NT2/D1 (cell line): Measurements from ENCODE around the gene TNFRSF25.

Experiments used
- DNase-seq: peaks from one replicate; pipeline ENCODE4 v3.0.0-alpha.2; 2011; ENCODE audit warnings: low read depth, low spot score
- H3K27me3 ChIP-seq: 2 replicates; pipeline ENCODE4 v1.6.0; 2011; ENCODE audit warnings: mild to moderate bottlenecking; ENCODE audit not compliant: insufficient read length, insufficient read depth
- H3K36me3 ChIP-seq: 2 replicates; pipeline ENCODE4 v1.6.1; 2011; ENCODE audit warnings: mild to moderate bottlenecking, low read length, mixed read lengths; ENCODE audit not compliant: insufficient read depth, insufficient read length
- H3K4me1 ChIP-seq: 2 replicates; pipeline ENCODE4 v1.5.1; 2011; ENCODE audit not compliant: insufficient read depth, insufficient read length
- H3K4me3 ChIP-seq: 2 replicates; pipeline ENCODE4 v1.5.1; 2011; ENCODE audit warnings: low read depth; ENCODE audit not compliant: insufficient read length
- H3K9ac ChIP-seq: 2 replicates; pipeline ENCODE4 v1.6.0; 2011; ENCODE audit warnings: low read depth; ENCODE audit not compliant: insufficient read length
- H3K9me3 ChIP-seq: 2 replicates; pipeline ENCODE4 v1.5.1; 2011; ENCODE audit warnings: mild to moderate bottlenecking, low read length; ENCODE audit not compliant: insufficient read depth
- SUZ12 ChIP-seq: IDR thresholded peaks from 2 replicates; pipeline ENCODE4 v1.6.1; 2011; ENCODE audit not compliant: insufficient read length, insufficient read depth; ENCODE audit errors: extremely low read depth
- YY1 ChIP-seq: IDR thresholded peaks from 2 replicates; pipeline ENCODE4 v1.6.1; 2011; ENCODE audit not compliant: insufficient read length, insufficient read depth
- ZNF274 ChIP-seq: IDR thresholded peaks from 2 replicates; pipeline ENCODE4 v1.6.1; 2011; ENCODE audit warnings: mild to moderate bottlenecking, low read depth, low read length

Gene TNFRSF25

GRCh38 chr1:6509919-6510291, 43.9 kb upstream of the TNFRSF25 start:
- Histone ChIP-seq H3K4me3 (no peak overlapping the region), H3K4me1 (peaks cover 4% of the 10 kb centered on the region), H3K9me3 (no peaks in the 10 kb centered on the region), H3K27me3 (no peaks in the 10 kb centered on the region), H3K36me3 (no peaks in the 10 kb centered on the region), H3K9ac (no peak overlapping the region)
- TF ChIP-seq YY1, result no peak
- TF ChIP-seq ZNF274, result no peak
- TF ChIP-seq SUZ12, result no peak
- no peak for DNase-seq

GRCh38 chr1:6509220-6509918, 43.4 kb upstream of the TNFRSF25 start:
- H3K36me3 ChIP-seq, result no peaks in the 10 kb centered on the region
- H3K27me3 ChIP-seq, result no peaks in the 10 kb centered on the region
- H3K9me3 ChIP-seq, result no peaks in the 10 kb centered on the region
- DNase-seq, result no peak
- H3K9ac ChIP-seq, result no peak overlapping the region
- no peak for TF ChIP-seq SUZ12
- TF ChIP-seq ZNF274, result no peak
- TF ChIP-seq YY1, result no peak
- H3K4me1 ChIP-seq, result peaks cover 4% of the 10 kb centered on the region
- no peak overlapping the region for H3K4me3 ChIP-seq

GRCh38 chr1:6508816-6509189, 42.8 kb upstream of the TNFRSF25 start:
- no peak overlapping the region for H3K9ac ChIP-seq
- no peaks in the 10 kb centered on the region for H3K36me3 ChIP-seq
- H3K9me3 ChIP-seq, result no peaks in the 10 kb centered on the region

GRCh38 chr1:6508154-6508815, 42.3 kb upstream of the TNFRSF25 start:
- TF ChIP-seq ZNF274 (no peak), SUZ12 (no peak), YY1 (no peak)
- no peaks in the 10 kb centered on the region for H3K36me3 ChIP-seq
- H3K27me3 ChIP-seq, result no peaks in the 10 kb centered on the region
- H3K4me1 ChIP-seq, result peaks cover 2% of the 10 kb centered on the region
- no peak overlapping the region for H3K4me3 ChIP-seq
- H3K9ac ChIP-seq, result no peak overlapping the region
- no peak for DNase-seq
- no peaks in the 10 kb centered on the region for H3K9me3 ChIP-seq

More at GRCh38 chr1:6508816-6509189, 42.8 kb upstream of the TNFRSF25 start:
- H3K27me3 ChIP-seq, result no peaks in the 10 kb centered on the region
- TF ChIP-seq YY1 (no peak), ZNF274 (no peak), SUZ12 (no peak)
- no peak overlapping the region for H3K4me3 ChIP-seq
- peaks cover 4% of the 10 kb centered on the region for H3K4me1 ChIP-seq
- DNase-seq, result no peak

- Histone ChIP-seq H3K27me3 (no peaks in the 10 kb centered on the region), H3K36me3 (no peaks in the 10 kb centered on the region), H3K4me1 (peaks cover 2% of the 10 kb centered on the region), H3K4me3 (no peak overlapping the region), H3K9me3 (no peaks in the 10 kb centered on the region), H3K9ac (no peak overlapping the region)
- TF ChIP-seq SUZ12, result no peak
- no peak for DNase-seq
Observed at GRCh38 chr1:6507461-6507911, 41.5 kb upstream of the TNFRSF25 start.

- Histone ChIP-seq H3K9me3 (no peaks in the 10 kb centered on the region), H3K9ac (no peak overlapping the region), H3K4me1 (no peaks in the 10 kb centered on the region), H3K4me3 (no peak overlapping the region), H3K27me3 (no peaks in the 10 kb centered on the region), H3K36me3 (no peaks in the 10 kb centered on the region)
- no peak for DNase-seq
- no peak for TF ChIP-seq ZNF274
- TF ChIP-seq SUZ12, result no peak
- no peak for TF ChIP-seq YY1
Observed at GRCh38 chr1:6507037-6507428, 41.1 kb upstream of the TNFRSF25 start.

- H3K4me3 ChIP-seq, result no peak overlapping the region
Observed at GRCh38 chr1:6506210-6507036, 40.5 kb upstream of the TNFRSF25 start.

More at GRCh38 chr1:6506210-6507036, 40.5 kb upstream of the TNFRSF25 start:
- no peak for TF ChIP-seq SUZ12
- TF ChIP-seq YY1, result no peak
- no peak for TF ChIP-seq ZNF274
- Histone ChIP-seq H3K36me3 (no peaks in the 10 kb centered on the region), H3K9ac (no peak overlapping the region), H3K4me1 (no peaks in the 10 kb centered on the region), H3K27me3 (no peaks in the 10 kb centered on the region), H3K9me3 (no peaks in the 10 kb centered on the region)
- DNase-seq, result no peak
